SK-N-SH (cell line): ENCODE data around the gene ELP1. TPM values are rescaled to one million over a fixed set of nuclear protein-coding genes. Genes with fewer than 3 reads are reported as not detected.
A peak's percentile ranks its signal among the peaks of the same experiment; 100 is the strongest.

Experiments
- CHD2 ChIP-seq: fragments of 150-350 bp; IDR thresholded peaks from 2 replicates; pipeline ENCODE4 v1.6.1; 2018; ENCODE audit warnings: low read length; ENCODE audit not compliant: partially characterized antibody
- CTCF ChIP-seq: fragments of 200-600 bp; sonication (generic); IDR thresholded peaks from 2 replicates; pipeline ENCODE4 v1.6.1; 2017; ENCODE audit warnings: antibody characterized with exemption, mild to moderate bottlenecking, moderate library complexity
- ELF1 ChIP-seq: IDR thresholded peaks from 2 replicates; pipeline ENCODE4 v1.4.0; 2012
- EZH2phosphoT487 ChIP-seq: fragments of 200-600 bp; sonication (generic); IDR thresholded peaks from 2 replicates; pipeline ENCODE4 v1.6.1; 2017; ENCODE audit warnings: low read depth, mixed run types, mild to moderate bottlenecking, antibody characterized with exemption, moderate library complexity, borderline replicate concordance
- FOXJ3 ChIP-seq: sonication (generic); formaldehyde crosslinking; IDR thresholded peaks from 2 replicates; pipeline ENCODE4 v1.5.1; 2020; ENCODE audit warnings: mild to moderate bottlenecking, missing genetic modification reagents
- GABPA ChIP-seq: IDR thresholded peaks from 2 replicates; pipeline ENCODE4 v1.4.0; 2012; ENCODE audit warnings: low read depth, mild to moderate bottlenecking
- GATA2 ChIP-seq: sonication (generic); formaldehyde crosslinking; IDR thresholded peaks from 2 replicates; pipeline ENCODE4 v1.5.0; 2020; ENCODE audit warnings: mild to moderate bottlenecking, missing genetic modification reagents
- IRF3 ChIP-seq: fragments of 150-350 bp; IDR thresholded peaks from 2 replicates; pipeline ENCODE4 v1.6.1; 2016; ENCODE audit warnings: mild to moderate bottlenecking, low read depth, low read length
- JUND ChIP-seq: IDR thresholded peaks from 2 replicates; pipeline ENCODE4 v1.4.0; 2012
- MEF2A ChIP-seq: IDR thresholded peaks from 2 replicates; pipeline ENCODE4 v1.4.0; 2012; ENCODE audit warnings: low read depth, borderline replicate concordance
- MXI1 ChIP-seq: IDR thresholded peaks from 2 replicates; pipeline ENCODE4 v1.6.1; 2012; ENCODE audit warnings: mild to moderate bottlenecking, low read depth, low read length, improper control_type of control experiment
- NFIC ChIP-seq: IDR thresholded peaks from 2 replicates; pipeline ENCODE4 v1.4.0; 2012; ENCODE audit warnings: borderline replicate concordance
- NRF1 ChIP-seq: IDR thresholded peaks from 2 replicates; pipeline ENCODE4 v1.6.1; 2012; ENCODE audit warnings: low read depth, mild to moderate bottlenecking, low read length
- PBX3 ChIP-seq: IDR thresholded peaks from 2 replicates; pipeline ENCODE4; 2012
- RCOR1 ChIP-seq: fragments of 150-350 bp; IDR thresholded peaks from 2 replicates; pipeline ENCODE4 v1.6.1; 2017; ENCODE audit warnings: antibody characterized with exemption, low read length
- REST ChIP-seq: IDR thresholded peaks from 2 replicates; pipeline ENCODE4 v1.6.1; 2012; ENCODE audit warnings: mild to moderate bottlenecking, low read depth, low read length, moderate library complexity
- RFX5 ChIP-seq: IDR thresholded peaks from 2 replicates; pipeline ENCODE4 v1.6.1; 2012; ENCODE audit warnings: mild to moderate bottlenecking, improper control_type of control experiment, low read length
- SMC3 ChIP-seq: IDR thresholded peaks from 2 replicates; pipeline ENCODE4 v1.6.1; 2012; ENCODE audit warnings: low read depth, low read length, improper control_type of control experiment
- TCF12 ChIP-seq: IDR thresholded peaks from 2 replicates; pipeline ENCODE4 v1.4.0; 2012
- USF2 ChIP-seq: fragments of 150-350 bp; IDR thresholded peaks from 2 replicates; pipeline ENCODE4 v1.6.1; 2017; ENCODE audit warnings: antibody characterized with exemption, low read length, low read depth, borderline replicate concordance
- YY1 ChIP-seq: IDR thresholded peaks from 2 replicates; pipeline ENCODE4 v1.4.0; 2012; ENCODE audit warnings: low read depth, mild to moderate bottlenecking
- polyA plus RNA-seq, 3 experiments: library from polyadenylated mRNA; depleted of rRNA; stranded (reverse); fragments of >200 nt; gene quantifications; 2 replicates each; pipeline ENCODE4 v1.2.3, GENCODE V29; 2012

The ELP1 gene
- polyA plus RNA-seq, 1 of the 3 experiments (the other 2 are of a cell fraction) = 19.1 TPM

- TF ChIP-seq REST (no peak), SMC3 (no peak), GABPA (peak; percentile 82), IRF3 (no peak), FOXJ3 (no peak), MXI1 (peak; percentile 74; the same call in 1 of the 2 replicates), RCOR1 (no peak), MEF2A (no peak), RFX5 (no peak), USF2 (no peak), TCF12 (no peak), NRF1 (peak; percentile 76), GATA2 (CRISPR knock-in tag) (no peak), NFIC (no peak), CTCF (no peak), EZH2phosphoT487 (no peak), PBX3 (no peak), CHD2 (no peak), JUND (no peak), ELF1 (no peak; the same call in 1 of the 2 replicates), YY1 (no peak)
- TF ChIP-seq, all 33 proteins: peak for 7
Observed at GRCh38 chr9:108934323-108934893, 484 bp upstream of the ELP1 start, which contains the start of gene ABITRAM (continued).
